CD14-positive monocyte (primary cell): Measurements from ENCODE around the gene NPNT. TPM values are rescaled to one million over a fixed set of nuclear protein-coding genes. Genes with fewer than 3 reads are reported as not detected.
A peak's percentile ranks its signal among the peaks of the same experiment; 100 is the strongest.

ENCODE experiments used
- DNase-seq, 3 donors: peaks; one replicate each; pipeline ENCODE4 v3.0.0-alpha.2; 2011 to 2022
- H2AFZ ChIP-seq: 2 replicates; pipeline ENCODE4 v1.6.0; 2012; ENCODE audit warnings: mild to moderate bottlenecking, low read depth, low read length, inconsistent platforms; ENCODE audit not compliant: insufficient read depth, poor library complexity, severe bottlenecking
- H3K27ac ChIP-seq, 2 donors: 1 replicate in 1 of 2; 2 replicates in 1 of 2; pipeline ENCODE4 v1.5.1; 2012 to 2013; ENCODE audit warnings: low read length in 2 of 2, control low read depth in 1 of 2, inconsistent platforms in 1 of 2, low read depth in 1 of 2, mild to moderate bottlenecking in 1 of 2
- H3K27me3 ChIP-seq, 2 donors: one replicate each; pipeline versions ENCODE4 v1.6.0 to v1.6.1; 2011 to 2013; ENCODE audit warnings: low read length in 2 of 2; ENCODE audit not compliant: control insufficient read depth in 2 of 2, insufficient read depth in 2 of 2
- H3K36me3 ChIP-seq, 2 donors: replicated peaks in 1 of 2; 1 replicate in 1 of 2; 2 replicates in 1 of 2; pipeline versions ENCODE4 v1.5.1 to v1.6.1; 2012 to 2013; ENCODE audit warnings: low read length in 2 of 2, control low read depth in 1 of 2, inconsistent platforms in 1 of 2, mild to moderate bottlenecking in 1 of 2; ENCODE audit not compliant: insufficient read depth in 2 of 2, control insufficient read depth in 1 of 2
- H3K4me1 ChIP-seq, 2 donors: 1 replicate in 1 of 2; 2 replicates in 1 of 2; pipeline versions ENCODE4 v1.5.1 to v1.6.1; 2012 to 2013; ENCODE audit warnings: low read length in 2 of 2, control low read depth in 1 of 2, inconsistent platforms in 1 of 2, mild to moderate bottlenecking in 1 of 2, moderate library complexity in 1 of 2; ENCODE audit not compliant: insufficient read depth in 2 of 2, control insufficient read depth in 1 of 2
- H3K4me2 ChIP-seq: replicated peaks from 2 replicates; pipeline ENCODE3; 2012; ENCODE audit warnings: low read length, moderate library complexity, mild to moderate bottlenecking; ENCODE audit not compliant: poor library complexity, severe bottlenecking; ENCODE audit errors: extremely low read depth
- H3K4me3 ChIP-seq, 3 experiments: fragments of 200-600 bp in 1 of 3; sonication (generic) in 1 of 3; replicated peaks in 1 of 3; 1 replicate in 2 of 3; 2 replicates in 1 of 3; pipeline ENCODE4 v1.5.1; 2011 to 2013; ENCODE audit warnings: low read length in 3 of 3, mild to moderate bottlenecking in 3 of 3, control low read depth in 2 of 3, low read depth in 2 of 3, inconsistent platforms in 1 of 3, moderate library complexity in 1 of 3
- H3K79me2 ChIP-seq: 2 replicates; pipeline ENCODE4 v1.6.0; 2012; ENCODE audit warnings: mild to moderate bottlenecking, control low read depth, inconsistent platforms, low read length, moderate library complexity; ENCODE audit not compliant: insufficient read depth
- H3K9ac ChIP-seq: 2 replicates; pipeline ENCODE4 v1.6.0; 2017; ENCODE audit warnings: low read length, mild to moderate bottlenecking; ENCODE audit not compliant: insufficient read depth, poor library complexity, severe bottlenecking
- H3K9me3 ChIP-seq, 2 donors: replicated peaks in 1 of 2; 1 replicate in 1 of 2; 2 replicates in 1 of 2; pipeline versions ENCODE4 v1.5.1 to v1.6.1; 2012 to 2013; ENCODE audit warnings: low read length in 2 of 2, control low read depth in 1 of 2; ENCODE audit not compliant: control insufficient read depth in 1 of 2, insufficient read depth in 1 of 2
- H4K20me1 ChIP-seq: 2 replicates; pipeline ENCODE4 v1.6.0; 2012; ENCODE audit warnings: mild to moderate bottlenecking, low read length, control low read depth, moderate library complexity; ENCODE audit not compliant: insufficient read depth
- H3K27ac Mint-ChIP-seq, 7 donors: one replicate each; pipeline ENCODE4 v1.8.0; 2020; ENCODE audit warnings: mild to moderate bottlenecking in 7 of 7, mixed read lengths in 7 of 7, moderate library complexity in 6 of 7, inconsistent platforms in 2 of 7
- H3K27me3 Mint-ChIP-seq, 3 donors: one replicate each; pipeline ENCODE4 v1.8.0; 2021 to 2022; ENCODE audit warnings: low read depth in 3 of 3, mild to moderate bottlenecking in 3 of 3, mixed read lengths in 3 of 3, moderate library complexity in 3 of 3, inconsistent platforms in 1 of 3
- H3K36me3 Mint-ChIP-seq, 2 donors: one replicate each; pipeline ENCODE4 v1.8.0; 2020; ENCODE audit warnings: mixed read lengths in 2 of 2, inconsistent platforms in 1 of 2, mild to moderate bottlenecking in 1 of 2
- H3K4me1 Mint-ChIP-seq: one replicate; pipeline ENCODE4 v1.8.0; 2020; ENCODE audit warnings: mild to moderate bottlenecking, mixed read lengths
- H3K4me3 Mint-ChIP-seq, 2 donors: one replicate each; pipeline ENCODE4 v1.8.0; 2020; ENCODE audit warnings: mild to moderate bottlenecking in 2 of 2, mixed read lengths in 2 of 2, moderate library complexity in 1 of 2
- H3K9me3 Mint-ChIP-seq, 7 donors: one replicate each; pipeline ENCODE4 v1.8.0; 2020 to 2022; ENCODE audit warnings: mixed read lengths in 7 of 7, mild to moderate bottlenecking in 6 of 7, moderate library complexity in 6 of 7, inconsistent platforms in 2 of 7
- WGBS: methylation state at CpG from one replicate; pipeline ENCODE4 v1.1.5; 2013; ENCODE audit warnings: missing lambda C conversion rate; ENCODE audit not compliant: insufficient coverage; 5-methylcytosine and 5-hydroxymethylcytosine counted together
- intact Hi-C, 2 donors: fragments of 100-400 bp; cut with micrococcal nuclease; formaldehyde crosslinking; loops; one replicate each; pipeline versions ENCODE4 v1.15.0 to v1.15.1; 2023
- polyA plus RNA-seq, 3 donors: library from polyadenylated mRNA; depleted of rRNA in 1 of 3; unstranded in 2 of 3; stranded (reverse) in 1 of 3; fragments of 300-500 nt in 2 of 3; fragments of >200 nt in 1 of 3; fragmentation: Illumina TruSeq in 2 of 3; gene quantifications; 1 replicate in 2 of 3; 2 replicates in 1 of 3; pipeline ENCODE4 v1.2.3, GENCODE V29; 2012 to 2021
- TF ChIP-seq, protein P1 (sequence below): fragments of 200-600 bp; IDR thresholded peaks from one replicate; pipeline ENCODE4 v1.8.0; 2022; ENCODE audit warnings: antibody characterized with exemption, mild to moderate bottlenecking

NPNT gene
- polyA plus RNA-seq, 3 donors, result not detected

DNA sequence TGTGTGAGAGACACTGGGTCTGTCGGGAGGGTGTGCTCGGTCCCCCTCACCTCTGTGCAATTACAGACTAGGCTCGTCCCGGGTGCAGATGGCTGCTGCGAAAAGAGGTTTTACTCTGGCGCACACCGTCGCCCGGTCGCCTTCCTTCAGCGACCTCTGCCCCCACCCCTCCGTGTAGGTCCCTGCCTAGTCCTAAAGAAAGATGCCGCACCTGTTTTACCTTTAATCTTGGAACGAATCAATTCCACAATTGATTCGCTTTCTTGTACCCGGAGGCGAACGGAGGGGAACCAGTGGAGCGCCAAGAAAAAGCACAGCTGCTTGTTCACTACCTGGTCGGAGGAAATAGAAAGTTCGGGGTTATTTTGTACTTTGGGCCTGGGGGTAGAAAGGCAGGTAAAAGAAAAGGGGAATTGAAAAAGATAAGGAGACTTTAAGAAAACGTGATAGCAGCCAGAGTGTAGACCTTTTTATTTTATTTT is 1.2 kb downstream of the NPNT start:
- no peaks in the 10 kb centered on the region for H4K20me1 ChIP-seq
- H3K9me3 Mint-ChIP-seq, result peaks cover 0 to 8% (median 4%) of the 10 kb centered on the region in 7 donors
- H3K4me3 Mint-ChIP-seq, result peak overlapping the region in 1 of 2 donors; percentile 69
- no peak overlapping the region for H3K27ac ChIP-seq
- H3K4me1 Mint-ChIP-seq, result no peaks in the 10 kb centered on the region
- peaks cover 0 to 4% of the 10 kb centered on the region in 2 donors for H3K36me3 Mint-ChIP-seq
- no peak overlapping the region for H3K27ac Mint-ChIP-seq
- no peaks in the 10 kb centered on the region for H3K4me1 ChIP-seq
- H3K27me3 Mint-ChIP-seq, result peaks cover 51 to 74% (median 61%) of the 10 kb centered on the region in 3 donors
- H3K9me3 ChIP-seq, result peaks cover 0 to 16% of the 10 kb centered on the region in 2 donors
- H3K36me3 ChIP-seq, result no peaks in the 10 kb centered on the region
- 1% methylated on average over 19 of the region's 22 CpGs for WGBS
- H3K4me3 ChIP-seq, result no peak overlapping the region
- H3K4me2 ChIP-seq, result no peak overlapping the region
- TF ChIP-seq, protein P1, sequence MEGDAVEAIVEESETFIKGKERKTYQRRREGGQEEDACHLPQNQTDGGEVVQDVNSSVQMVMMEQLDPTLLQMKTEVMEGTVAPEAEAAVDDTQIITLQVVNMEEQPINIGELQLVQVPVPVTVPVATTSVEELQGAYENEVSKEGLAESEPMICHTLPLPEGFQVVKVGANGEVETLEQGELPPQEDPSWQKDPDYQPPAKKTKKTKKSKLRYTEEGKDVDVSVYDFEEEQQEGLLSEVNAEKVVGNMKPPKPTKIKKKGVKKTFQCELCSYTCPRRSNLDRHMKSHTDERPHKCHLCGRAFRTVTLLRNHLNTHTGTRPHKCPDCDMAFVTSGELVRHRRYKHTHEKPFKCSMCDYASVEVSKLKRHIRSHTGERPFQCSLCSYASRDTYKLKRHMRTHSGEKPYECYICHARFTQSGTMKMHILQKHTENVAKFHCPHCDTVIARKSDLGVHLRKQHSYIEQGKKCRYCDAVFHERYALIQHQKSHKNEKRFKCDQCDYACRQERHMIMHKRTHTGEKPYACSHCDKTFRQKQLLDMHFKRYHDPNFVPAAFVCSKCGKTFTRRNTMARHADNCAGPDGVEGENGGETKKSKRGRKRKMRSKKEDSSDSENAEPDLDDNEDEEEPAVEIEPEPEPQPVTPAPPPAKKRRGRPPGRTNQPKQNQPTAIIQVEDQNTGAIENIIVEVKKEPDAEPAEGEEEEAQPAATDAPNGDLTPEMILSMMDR, result no peak
- DNase-seq, result no peak
- intact Hi-C loops, result no loop called here
- peaks cover 44 to 61% of the 10 kb centered on the region in 2 donors for H3K27me3 ChIP-seq
- H2AFZ ChIP-seq, result no peak overlapping the region
- no peak overlapping the region for H3K9ac ChIP-seq
- H3K79me2 ChIP-seq, result no peaks in the 10 kb centered on the region

DNA sequence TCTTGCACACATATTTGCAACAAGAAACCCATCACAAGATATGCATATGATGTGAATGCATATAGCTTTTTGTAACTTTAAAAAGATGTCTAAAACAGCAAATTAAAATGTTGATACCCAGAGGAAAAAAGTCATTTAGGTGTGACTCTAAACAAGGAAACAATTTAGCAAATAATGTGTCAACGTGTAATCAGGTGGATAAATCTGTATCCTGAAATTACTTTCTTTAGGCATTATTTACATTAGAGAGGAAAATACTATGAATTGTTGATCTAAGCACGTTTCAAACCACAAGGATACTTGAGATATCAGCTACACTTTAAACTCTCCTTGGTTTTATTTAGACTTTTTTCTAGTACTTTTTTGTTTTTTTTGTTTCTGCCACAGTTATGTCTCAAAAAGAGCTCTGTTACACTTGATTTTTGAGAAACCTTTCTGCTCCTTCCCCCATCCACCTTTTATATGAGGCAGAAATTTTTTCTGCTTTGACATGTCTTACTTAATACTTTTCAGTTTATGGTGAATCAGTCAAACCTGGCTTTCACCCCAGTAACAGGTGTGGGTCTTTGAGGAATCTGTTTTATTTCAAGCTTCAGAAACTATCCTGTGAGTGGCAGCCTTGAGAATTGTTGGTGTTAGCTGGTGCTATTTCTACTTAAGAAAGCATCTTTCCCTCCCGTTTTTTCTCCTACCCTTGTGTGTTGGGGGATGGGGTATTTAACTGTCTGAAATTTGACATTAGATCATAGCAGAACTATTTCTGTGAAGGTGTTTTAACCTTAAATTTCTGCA is 1.9 kb downstream of the NPNT start:
- peaks cover 44 to 61% of the 10 kb centered on the region in 2 donors for H3K27me3 ChIP-seq
- H4K20me1 ChIP-seq, result no peaks in the 10 kb centered on the region
- no peak overlapping the region for H3K4me2 ChIP-seq
- intact Hi-C loops, result no loop called here
- no peaks in the 10 kb centered on the region for H3K36me3 ChIP-seq
- no peaks in the 10 kb centered on the region for H3K79me2 ChIP-seq
- DNase-seq, result no peak
- H3K9ac ChIP-seq, result no peak overlapping the region
- no peak overlapping the region for H3K4me3 ChIP-seq
- H2AFZ ChIP-seq, result no peak overlapping the region
- WGBS, result no CpG with 5 or more reads among the region's 3 CpGs
- Mint-ChIP-seq H3K4me1 (no peaks in the 10 kb centered on the region), H3K27me3 (peaks cover 51 to 72% (median 58%) of the 10 kb centered on the region in 3 donors), H3K27ac (no peak overlapping the region), H3K36me3 (peaks cover 0 to 4% of the 10 kb centered on the region in 2 donors), H3K4me3 (peak overlapping the region in 1 of 2 donors; percentile 54), H3K9me3 (peaks cover 0 to 8% (median 4%) of the 10 kb centered on the region in 7 donors)
- TF ChIP-seq, protein P1, result no peak
- no peaks in the 10 kb centered on the region for H3K4me1 ChIP-seq
- no peak overlapping the region for H3K27ac ChIP-seq
- peaks cover 0 to 16% of the 10 kb centered on the region in 2 donors for H3K9me3 ChIP-seq
